H1 (cell line): ENCODE data around the gene FNIP2. TPM values are rescaled to one million over a fixed set of nuclear protein-coding genes. Genes with fewer than 3 reads are reported as not detected.

Experiments used
- CTCF ChIA-PET: fragments of 300-600 bp; sonication (Branson Sonifier 250); formaldehyde crosslinking; loops from one replicate; lab custom pipeline; 2021; ENCODE audit not compliant: partially characterized antibody; lab: Charles Lee
- POLR2A ChIA-PET: fragments of 300-600 bp; sonication (Branson Sonifier 250); formaldehyde crosslinking; loops from one replicate; lab custom pipeline; 2021; ENCODE audit warnings: inconsistent platforms; ENCODE audit not compliant: partially characterized antibody; lab: Charles Lee
- DNase-seq, 2 experiments: peaks; one replicate each; pipeline versions ENCODE4 v3.0.0 to v3.0.0-alpha.2; 2010 to 2022; ENCODE audit warnings: low spot score in 2 of 2, low read depth in 1 of 2, mixed read lengths in 1 of 2
- FAIRE-seq: peaks from 2 replicates; lab custom pipeline; 2011; peaks lifted over from hg19 to GRCh38; lab: Jason Lieb, UNC
- H2AFZ ChIP-seq: 2 replicates; pipeline ENCODE4 v1.8.1; 2012; ENCODE audit warnings: low read length, inconsistent platforms
- H2AK5ac ChIP-seq: 2 replicates; pipeline ENCODE4 v1.6.1; 2013; ENCODE audit warnings: low read depth, low read length
- H2BK120ac ChIP-seq: replicated peaks from 2 replicates; pipeline ENCODE3; 2013; ENCODE audit warnings: low read depth, low read length, inconsistent platforms
- H2BK12ac ChIP-seq: 2 replicates; pipeline ENCODE4 v1.6.1; 2013; ENCODE audit warnings: low read depth, low read length
- H2BK15ac ChIP-seq: 2 replicates; pipeline ENCODE4 v1.6.1; 2013; ENCODE audit warnings: low read length
- H2BK20ac ChIP-seq: 2 replicates; pipeline ENCODE4 v1.6.1; 2013; ENCODE audit warnings: low read length
- H2BK5ac ChIP-seq: 2 replicates; pipeline ENCODE4 v1.6.1; 2013; ENCODE audit warnings: low read depth, low read length
- H3K14ac ChIP-seq: 2 replicates; pipeline ENCODE4 v1.6.1; 2013; ENCODE audit warnings: inconsistent platforms; ENCODE audit not compliant: insufficient read length
- H3K18ac ChIP-seq: 2 replicates; pipeline ENCODE4 v1.6.1; 2013; ENCODE audit warnings: low read length; ENCODE audit errors: extremely low read depth
- H3K23ac ChIP-seq: 2 replicates; pipeline ENCODE4 v1.6.1; 2013; ENCODE audit warnings: inconsistent platforms; ENCODE audit not compliant: insufficient read length
- H3K23me2 ChIP-seq: 2 replicates; pipeline ENCODE4 v1.6.1; 2013; ENCODE audit warnings: low read depth, low read length
- H3K27ac ChIP-seq: 2 replicates; pipeline ENCODE4 v1.6.1; 2011; ENCODE audit warnings: low read depth, low read length, inconsistent platforms
- H3K27me3 ChIP-seq, 4 experiments: replicated peaks in 1 of 4; 1 replicate in 1 of 4; 2 replicates in 3 of 4; pipeline versions ENCODE4 v1.6.1 to v1.8.1; 2011 to 2013; ENCODE audit warnings: low read length in 3 of 4, mild to moderate bottlenecking in 3 of 4, inconsistent platforms in 2 of 4, mixed read lengths in 2 of 4, moderate library complexity in 1 of 4; ENCODE audit not compliant: control insufficient read depth in 3 of 4, insufficient read depth in 3 of 4; ENCODE audit errors: extremely low read depth in 1 of 4
- H3K36me3 ChIP-seq, 4 experiments: 2 replicates each; pipeline versions ENCODE4 v1.6.1 to v1.8.1; 2011 to 2013; ENCODE audit warnings: mild to moderate bottlenecking in 4 of 4, low read length in 3 of 4, moderate library complexity in 2 of 4, control low read depth in 1 of 4, inconsistent platforms in 1 of 4; ENCODE audit not compliant: insufficient read depth in 4 of 4, control insufficient read depth in 2 of 4
- H3K4ac ChIP-seq: replicated peaks from 2 replicates; pipeline ENCODE3; 2013; ENCODE audit warnings: low read length, low read depth, mixed read lengths, inconsistent platforms; ENCODE audit not compliant: insufficient read length
- H3K4me1 ChIP-seq, 4 experiments: replicated peaks in 1 of 4; 1 replicate in 1 of 4; 2 replicates in 3 of 4; pipeline versions ENCODE4 v1.6.1 to v1.8.1; 2011 to 2013; ENCODE audit warnings: low read length in 3 of 4, inconsistent platforms in 2 of 4, mixed read lengths in 1 of 4; ENCODE audit not compliant: insufficient read depth in 4 of 4, control insufficient read depth in 3 of 4
- H3K4me2 ChIP-seq, 2 experiments: 2 replicates each; pipeline versions ENCODE4 v1.6.1 to v1.8.1; 2011 to 2013; ENCODE audit warnings: low read depth in 2 of 2, low read length in 2 of 2, control low read depth in 1 of 2, inconsistent platforms in 1 of 2, mild to moderate bottlenecking in 1 of 2; ENCODE audit not compliant: insufficient read depth in 1 of 2
- H3K4me3 ChIP-seq, 4 experiments: fragments of 200-600, 300-600 bp in 1 of 4; sonication (generic), shearing (Covaris generic), sonication (Bioruptor Twin) in 1 of 4; 2 replicates each; pipeline versions ENCODE4 v1.5.1 to v1.8.1; 2011 to 2016; ENCODE audit warnings: low read length in 4 of 4, low read depth in 3 of 4, control low read depth in 2 of 4, inconsistent platforms in 2 of 4, mild to moderate bottlenecking in 2 of 4, mixed read lengths in 1 of 4, moderate library complexity in 1 of 4; ENCODE audit not compliant: insufficient read depth in 2 of 4; ENCODE audit errors: extremely low read depth in 1 of 4
- H3K56ac ChIP-seq: replicated peaks from 2 replicates; pipeline ENCODE3; 2013; ENCODE audit warnings: low read depth, mild to moderate bottlenecking, mixed read lengths, low read length, inconsistent platforms; ENCODE audit not compliant: insufficient read length
- H3K79me1 ChIP-seq: 2 replicates; pipeline ENCODE4 v1.6.1; 2013; ENCODE audit warnings: low read depth, low read length, control low read depth
- H3K79me2 ChIP-seq, 2 experiments: 2 replicates each; pipeline versions ENCODE4 v1.6.1 to v1.8.1; 2012 to 2013; ENCODE audit warnings: low read length in 2 of 2, mild to moderate bottlenecking in 2 of 2, inconsistent platforms in 1 of 2; ENCODE audit not compliant: insufficient read depth in 2 of 2, control insufficient read depth in 1 of 2
- H3K9ac ChIP-seq, 4 experiments: replicated peaks in 1 of 4; 1 replicate in 1 of 4; 2 replicates in 3 of 4; pipeline versions ENCODE4 v1.6.1 to v1.8.1; 2011 to 2013; ENCODE audit warnings: low read depth in 3 of 4, low read length in 3 of 4, control low read depth in 2 of 4, mild to moderate bottlenecking in 2 of 4, moderate library complexity in 2 of 4, inconsistent platforms in 1 of 4; ENCODE audit errors: extremely low read depth in 1 of 4
- H3K9me3 ChIP-seq, 2 experiments: 2 replicates each; pipeline versions ENCODE4 v1.6.1 to v1.8.1; 2012 to 2013; ENCODE audit warnings: mild to moderate bottlenecking in 2 of 2, moderate library complexity in 2 of 2, control low read depth in 1 of 2, inconsistent platforms in 1 of 2, low read depth in 1 of 2, low read length in 1 of 2, mixed read lengths in 1 of 2; ENCODE audit not compliant: insufficient read depth in 2 of 2
- H4K20me1 ChIP-seq, 2 experiments: replicated peaks in 1 of 2; 2 replicates each; pipeline versions ENCODE3 to v1.8.1; 2011 to 2013; ENCODE audit warnings: inconsistent platforms in 2 of 2, low read length in 2 of 2, mild to moderate bottlenecking in 1 of 2; ENCODE audit not compliant: insufficient read depth in 2 of 2, control insufficient read depth in 1 of 2
- H4K5ac ChIP-seq: 2 replicates; pipeline ENCODE4 v1.6.1; 2013; ENCODE audit warnings: low read length, low read depth, mixed read lengths, inconsistent platforms; ENCODE audit not compliant: insufficient read length
- H4K8ac ChIP-seq: 2 replicates; pipeline ENCODE4 v1.8.0; 2013; ENCODE audit warnings: mild to moderate bottlenecking, moderate library complexity, low read length, inconsistent platforms; ENCODE audit not compliant: insufficient read depth; ENCODE audit errors: extremely low read depth
- H4K91ac ChIP-seq: replicated peaks from 2 replicates; pipeline ENCODE3; 2013; ENCODE audit warnings: low read length, mixed read lengths, inconsistent platforms; ENCODE audit not compliant: insufficient read length
- CBX5 ChIP-seq: fragments of 300-800, 300-1000 bp; sonication (generic); IDR thresholded peaks from 2 replicates; pipeline ENCODE4 v1.7.1; 2016; ENCODE audit warnings: antibody characterized with exemption, low read length, low read depth
- POLR2AphosphoS5 ChIP-seq: IDR thresholded peaks from 2 replicates; pipeline ENCODE4 v1.6.1; 2011; ENCODE audit warnings: low read depth, low read length
- RBBP5 ChIP-seq: IDR thresholded peaks from 2 replicates; pipeline ENCODE4 v1.7.1; 2012; ENCODE audit warnings: low read depth, mild to moderate bottlenecking, inconsistent platforms, low read length, moderate library complexity, borderline replicate concordance
- SAP30 ChIP-seq: fragments of 300-600 bp; sonication (generic); IDR thresholded peaks from 2 replicates; pipeline ENCODE4 v1.7.1; 2012; ENCODE audit warnings: low read length, moderate library complexity, mild to moderate bottlenecking, inconsistent platforms; ENCODE audit not compliant: insufficient read depth, insufficient replicate concordance
- WGBS, 2 experiments: shearing (Covaris generic) in 1 of 2; methylation state at CpG; one replicate each; pipeline versions ENCODE4 v1.1.6 to v1.1.7; 2013 to 2015; ENCODE audit warnings: low lambda C conversion rate in 2 of 2, mixed read lengths in 2 of 2, inconsistent platforms in 1 of 2, low coverage in 1 of 2, missing lambda C conversion rate in 1 of 2; ENCODE audit not compliant: insufficient replicate concordance in 2 of 2, insufficient coverage in 1 of 2, insufficient read length in 1 of 2; ENCODE audit errors: extremely low coverage in 1 of 2, missing lambda C conversion rate in 1 of 2; 5-methylcytosine and 5-hydroxymethylcytosine counted together
- polyA plus RNA-seq, 7 experiments: library from polyadenylated mRNA; depleted of rRNA in 3 of 7; stranded (reverse) in 5 of 7; unstranded in 2 of 7; fragments of >200 nt in 5 of 7; fragments of 200-250 nt in 2 of 7; gene quantifications; 1 replicate in 5 of 7; 2 replicates in 1 of 7; 4 replicates in 1 of 7; pipeline versions ENCODE4 v1.2.1 to v1.2.3, GENCODE V29; 2011 to 2013; ENCODE audit warnings: missing spikeins in 2 of 7, mixed read lengths in 2 of 7
- total RNA-seq: library from RNA; stranded (reverse); fragmentation: NEBNext Ultra II Directional; extraction: Animal tissue kit (Norgen Biotek cat#: 25700); gene quantifications from 2 replicates; pipeline ENCODE4 v1.2.1, GENCODE V29; 2021

Gene FNIP2
- total and polyA plus RNA-seq, 2 of the 8 experiments (the other 6 are each of a cell fraction or from before 2014, with no cell fraction given): 4.0 to 13.0 TPM

GRCh38 chr4:158836828-158837449 lies 68.1 kb downstream of the FNIP2 start:
- Histone ChIP-seq H3K18ac (no peak overlapping the region), H4K91ac (no peak overlapping the region), H4K8ac (no peak overlapping the region), H3K9ac (no peak overlapping the region), H2BK5ac (no peak overlapping the region), H4K20me1 (no peaks in the 10 kb centered on the region), H3K23ac (no peak overlapping the region), H2BK12ac (no peak overlapping the region), H3K9me3 (no peaks in the 10 kb centered on the region), H3K56ac (no peak overlapping the region), H3K4me1 (peaks cover 0 to 3% (median 1%) of the 10 kb centered on the region in 4 experiments; a peak in 2 of 7 replicates), H3K79me1 (no peaks in the 10 kb centered on the region), H3K79me2 (no peaks in the 10 kb centered on the region), H2BK20ac (no peak overlapping the region), H3K23me2 (no peaks in the 10 kb centered on the region), H2AK5ac (no peak overlapping the region), H3K27ac (no peak overlapping the region), H3K27me3 (no peaks in the 10 kb centered on the region), H3K36me3 (peaks cover 0 to 3% (median 0%) of the 10 kb centered on the region in 4 experiments; a peak in 1 of 8 replicates), H3K14ac (no peak overlapping the region), H2BK120ac (no peak overlapping the region), H3K4me2 (no peak overlapping the region), H2BK15ac (no peak overlapping the region), H3K4ac (no peak overlapping the region), H3K4me3 (no peak overlapping the region), H2AFZ (no peak overlapping the region), H4K5ac (no peak overlapping the region)
- ChIA-PET CTCF (interaction anchor here (1.3 to 10.1 kb wide), 2 partner anchors 13 to 14 kb away, joined by 4 to 91 read pairs; no protein-coding TSS in a partner anchor), POLR2A (interaction anchor here (1.5 kb wide), 1 partner anchor 9 kb away, joined by 4 read pairs; no protein-coding TSS in a partner anchor)
- FAIRE-seq (no peak), DNase-seq (no peak)
- WGBS, 2 experiments: 93% methylated on average over 4 of the region's 4 CpGs; no CpG with 5 or more reads in 1 of the 2 experiments
- TF ChIP-seq RBBP5 (no peak), POLR2AphosphoS5 (no peak), SAP30 (no peak), CBX5 (no peak)
